ENCODE results near the gene SMYD3. TPM values are rescaled to one million over a fixed set of nuclear protein-coding genes. Genes with fewer than 3 reads are reported as not detected.

Gene SMYD3
- total RNA-seq, 1 donor from 2014 or later, result 80.8 TPM

DNA sequence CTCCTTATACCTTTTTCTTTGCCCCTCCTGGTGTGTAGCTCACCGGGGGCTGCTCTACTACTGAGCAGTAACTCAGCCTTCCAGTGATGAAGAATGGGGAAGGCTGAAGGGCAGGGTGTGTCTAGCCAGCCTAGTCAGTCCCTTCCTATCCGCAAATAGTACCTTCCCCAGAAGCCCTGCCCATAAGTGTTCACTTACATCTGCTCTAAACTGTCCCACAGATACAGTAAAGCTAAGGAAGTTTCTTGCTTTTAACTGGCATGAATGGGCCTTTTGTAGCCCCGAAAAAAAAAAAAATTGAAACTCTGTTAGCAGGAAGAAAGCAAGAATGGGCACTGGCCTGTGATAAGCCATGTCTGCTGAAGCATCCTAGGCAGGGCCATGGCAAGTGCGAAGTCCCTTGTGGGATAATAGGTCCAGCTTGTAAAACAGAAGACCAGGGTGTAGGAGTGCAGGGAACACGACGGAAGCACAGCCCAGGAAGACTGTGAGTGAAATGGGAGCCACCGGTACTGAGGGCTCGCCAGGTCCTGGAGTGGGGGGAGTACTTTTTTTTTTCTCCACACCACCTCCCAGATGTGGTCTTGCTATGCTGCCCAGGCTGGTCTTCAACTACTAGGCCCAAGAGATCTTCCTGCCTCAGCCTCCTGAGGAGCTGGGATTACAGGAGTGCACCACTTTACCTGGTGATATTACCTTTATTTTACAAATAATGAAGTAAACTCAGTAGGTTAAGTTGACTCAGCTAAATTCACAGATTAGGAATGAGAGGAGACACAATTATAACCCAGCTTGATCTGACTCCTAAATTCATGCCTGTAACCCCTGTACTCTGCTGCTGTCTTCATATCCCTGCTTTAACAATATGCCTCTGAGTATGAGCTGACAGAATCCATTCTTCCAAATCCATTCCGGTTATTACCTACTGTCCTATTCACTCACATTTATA is 347.5 kb downstream of the SMYD3 start:
- Mint-ChIP-seq H3K27me3 (ENCODE audit: low read depth, unreplicated experiment) (no peaks in the 10 kb centered on the region), H3K9me3 (ENCODE audit: unreplicated experiment) (no peaks in the 10 kb centered on the region), H3K27ac (ENCODE audit: unreplicated experiment) (no peak overlapping the region), H3K4me1 (ENCODE audit: low read depth, unreplicated experiment) (peaks cover 6% of the 10 kb centered on the region), H3K36me3 (ENCODE audit: low read depth, unreplicated experiment) (peaks cover 6% of the 10 kb centered on the region), H3K4me3 (ENCODE audit: unreplicated experiment) (no peak overlapping the region)
- Histone ChIP-seq H3K4me2 (ENCODE audit: low read length) (no peak overlapping the region), H3K4me3 (ENCODE audit: insufficient read depth, low read depth, low read length) (no peak overlapping the region), H3K27ac (ENCODE audit: low read depth, low read length) (no peak overlapping the region), H3K27me3 (ENCODE audit: insufficient read depth, low read length) (no peaks in the 10 kb centered on the region), H3K9me3 (ENCODE audit: insufficient read depth, low read depth, low read length) (no peaks in the 10 kb centered on the region), H4K20me1 (ENCODE audit: insufficient read depth, low read length) (no peaks in the 10 kb centered on the region), H2AFZ (ENCODE audit: low read depth, low read length) (no peak overlapping the region), H3K9ac (ENCODE audit: low read length) (no peak overlapping the region), H3K79me2 (ENCODE audit: insufficient read depth, low read length) (no peaks in the 10 kb centered on the region), H3K36me3 (ENCODE audit: insufficient read depth, low read length) (no peaks in the 10 kb centered on the region), H3K4me1 (ENCODE audit: insufficient read depth, low read length) (peaks cover 18% of the 10 kb centered on the region)
- no peak for DNase-seq (ENCODE audit: low read depth)
- no peak for FAIRE-seq
- TF ChIP-seq EZH2 (IDR thresholded peaks at IDR 0.05; ENCODE audit: insufficient read depth, low read length), result no peak
- TF ChIP-seq, protein P1, sequence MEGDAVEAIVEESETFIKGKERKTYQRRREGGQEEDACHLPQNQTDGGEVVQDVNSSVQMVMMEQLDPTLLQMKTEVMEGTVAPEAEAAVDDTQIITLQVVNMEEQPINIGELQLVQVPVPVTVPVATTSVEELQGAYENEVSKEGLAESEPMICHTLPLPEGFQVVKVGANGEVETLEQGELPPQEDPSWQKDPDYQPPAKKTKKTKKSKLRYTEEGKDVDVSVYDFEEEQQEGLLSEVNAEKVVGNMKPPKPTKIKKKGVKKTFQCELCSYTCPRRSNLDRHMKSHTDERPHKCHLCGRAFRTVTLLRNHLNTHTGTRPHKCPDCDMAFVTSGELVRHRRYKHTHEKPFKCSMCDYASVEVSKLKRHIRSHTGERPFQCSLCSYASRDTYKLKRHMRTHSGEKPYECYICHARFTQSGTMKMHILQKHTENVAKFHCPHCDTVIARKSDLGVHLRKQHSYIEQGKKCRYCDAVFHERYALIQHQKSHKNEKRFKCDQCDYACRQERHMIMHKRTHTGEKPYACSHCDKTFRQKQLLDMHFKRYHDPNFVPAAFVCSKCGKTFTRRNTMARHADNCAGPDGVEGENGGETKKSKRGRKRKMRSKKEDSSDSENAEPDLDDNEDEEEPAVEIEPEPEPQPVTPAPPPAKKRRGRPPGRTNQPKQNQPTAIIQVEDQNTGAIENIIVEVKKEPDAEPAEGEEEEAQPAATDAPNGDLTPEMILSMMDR (IDR thresholded peaks at IDR 0.05; ENCODE audit: insufficient read depth, low read depth, low read length), result no peak

DNA sequence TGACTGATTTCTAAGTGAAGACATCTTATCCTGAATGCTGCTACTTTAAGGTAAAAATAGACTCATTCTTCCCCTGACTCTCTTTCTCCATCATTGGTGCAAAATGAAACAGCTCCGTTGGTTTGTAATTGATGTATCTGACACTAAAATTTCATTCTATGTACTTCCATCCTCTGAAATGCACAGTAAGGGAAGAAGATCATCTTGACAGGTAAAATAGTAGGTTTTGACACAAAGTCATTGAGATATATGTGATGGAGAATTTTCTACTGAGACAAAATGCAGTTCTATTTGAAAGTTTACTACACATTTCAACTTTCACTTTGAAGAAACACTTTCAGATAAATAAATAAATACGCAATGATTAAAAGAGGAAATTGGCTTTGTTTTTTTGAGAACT is 348.9 kb downstream of the SMYD3 start:
- no peak for FAIRE-seq
- H3K4me3 Mint-ChIP-seq (ENCODE audit: unreplicated experiment), result no peak overlapping the region
- H3K4me1 Mint-ChIP-seq (ENCODE audit: low read depth, unreplicated experiment), result peaks cover 16% of the 10 kb centered on the region

More for the DNA sequence above, 348.9 kb downstream of the SMYD3 start:
- Histone ChIP-seq H3K36me3 (ENCODE audit: insufficient read depth, low read length) (no peaks in the 10 kb centered on the region), H3K4me3 (ENCODE audit: insufficient read depth, low read depth, low read length) (no peak overlapping the region), H4K20me1 (ENCODE audit: insufficient read depth, low read length) (no peaks in the 10 kb centered on the region), H2AFZ (ENCODE audit: low read depth, low read length) (no peak overlapping the region), H3K27me3 (ENCODE audit: insufficient read depth, low read length) (no peaks in the 10 kb centered on the region), H3K9ac (ENCODE audit: low read length) (no peak overlapping the region), H3K4me2 (ENCODE audit: low read length) (no peak overlapping the region), H3K4me1 (ENCODE audit: insufficient read depth, low read length) (peaks cover 21% of the 10 kb centered on the region), H3K79me2 (ENCODE audit: insufficient read depth, low read length) (no peaks in the 10 kb centered on the region), H3K9me3 (ENCODE audit: insufficient read depth, low read depth, low read length) (no peaks in the 10 kb centered on the region), H3K27ac (ENCODE audit: low read depth, low read length) (no peak overlapping the region)
- H3K27ac Mint-ChIP-seq (ENCODE audit: unreplicated experiment), result no peak overlapping the region
- DNase-seq (ENCODE audit: low read depth), result no peak
- peaks cover 5% of the 10 kb centered on the region for H3K36me3 Mint-ChIP-seq (ENCODE audit: low read depth, unreplicated experiment)
- TF ChIP-seq, protein P1 (IDR thresholded peaks at IDR 0.05; ENCODE audit: insufficient read depth, low read depth, low read length), result no peak
- no peak for TF ChIP-seq EZH2 (IDR thresholded peaks at IDR 0.05; ENCODE audit: insufficient read depth, low read length)
- no peaks in the 10 kb centered on the region for H3K9me3 Mint-ChIP-seq (ENCODE audit: unreplicated experiment)
- H3K27me3 Mint-ChIP-seq (ENCODE audit: low read depth, unreplicated experiment), result no peaks in the 10 kb centered on the region

All from astrocyte (in vitro differentiated cells and primary cell).